ENCODE results near the gene ANKRD61.

DNA sequence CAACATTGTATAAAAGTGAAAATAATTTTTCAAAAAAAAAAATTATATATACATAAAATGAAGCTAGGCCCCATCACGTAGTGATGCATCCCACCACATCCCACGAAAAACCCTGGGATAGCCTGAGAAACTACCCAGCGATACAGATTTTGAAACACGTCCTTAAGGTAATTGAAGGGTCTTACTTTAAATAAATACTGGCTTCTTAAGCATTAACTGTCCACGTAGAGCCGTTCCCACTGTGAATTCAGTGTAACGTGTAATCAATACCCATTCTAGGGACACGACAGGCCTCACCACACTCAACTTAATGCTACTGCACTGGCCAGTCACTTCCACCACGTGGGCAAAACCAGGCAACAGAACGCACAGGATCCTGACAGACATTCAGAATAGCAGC is 4.0 kb downstream of the ANKRD61 start:
- TF ChIP-seq, protein P1, sequence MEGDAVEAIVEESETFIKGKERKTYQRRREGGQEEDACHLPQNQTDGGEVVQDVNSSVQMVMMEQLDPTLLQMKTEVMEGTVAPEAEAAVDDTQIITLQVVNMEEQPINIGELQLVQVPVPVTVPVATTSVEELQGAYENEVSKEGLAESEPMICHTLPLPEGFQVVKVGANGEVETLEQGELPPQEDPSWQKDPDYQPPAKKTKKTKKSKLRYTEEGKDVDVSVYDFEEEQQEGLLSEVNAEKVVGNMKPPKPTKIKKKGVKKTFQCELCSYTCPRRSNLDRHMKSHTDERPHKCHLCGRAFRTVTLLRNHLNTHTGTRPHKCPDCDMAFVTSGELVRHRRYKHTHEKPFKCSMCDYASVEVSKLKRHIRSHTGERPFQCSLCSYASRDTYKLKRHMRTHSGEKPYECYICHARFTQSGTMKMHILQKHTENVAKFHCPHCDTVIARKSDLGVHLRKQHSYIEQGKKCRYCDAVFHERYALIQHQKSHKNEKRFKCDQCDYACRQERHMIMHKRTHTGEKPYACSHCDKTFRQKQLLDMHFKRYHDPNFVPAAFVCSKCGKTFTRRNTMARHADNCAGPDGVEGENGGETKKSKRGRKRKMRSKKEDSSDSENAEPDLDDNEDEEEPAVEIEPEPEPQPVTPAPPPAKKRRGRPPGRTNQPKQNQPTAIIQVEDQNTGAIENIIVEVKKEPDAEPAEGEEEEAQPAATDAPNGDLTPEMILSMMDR (IDR thresholded peaks at IDR 0.05) = no peak
- no peak for TF ChIP-seq POLR2A (IDR thresholded peaks at IDR 0.05)
